Left lung (tissue), 10 donors: ENCODE measurements around the gene AKAP7. TPM values are rescaled to one million over a fixed set of nuclear protein-coding genes. Genes with fewer than 3 reads are reported as not detected.

Source experiments
- ATAC-seq: fragments of 200-7000 bp; cut with Tn5 transposase; one replicate; pipeline ENCODE4 v1.9.1; 2020; ENCODE audit warnings: moderate library complexity
- DNase-seq, 4 donors: peaks; one replicate each; pipeline ENCODE4 v3.0.0-alpha.2; 2013 to 2020
- H3K27ac ChIP-seq, 2 donors: fragments of 200-600 bp; sonication (generic) in 1 of 2; one replicate each; pipeline versions ENCODE4 v1.5.0 to v1.8.0; 2020 to 2021
- H3K27me3 ChIP-seq, 2 donors: fragments of 200-600 bp; sonication (generic) in 1 of 2; one replicate each; pipeline versions ENCODE4 v1.5.0 to v1.8.0; 2020 to 2021
- H3K36me3 ChIP-seq, 2 donors: fragments of 200-600 bp; sonication (generic) in 1 of 2; one replicate each; pipeline versions ENCODE4 v1.5.0 to v1.8.0; 2020 to 2021
- H3K4me1 ChIP-seq, 2 donors: fragments of 200-600 bp; one replicate each; pipeline ENCODE4 v1.8.0; 2021
- H3K4me3 ChIP-seq, 2 donors: fragments of 200-600 bp; sonication (generic) in 1 of 2; one replicate each; pipeline versions ENCODE4 v1.5.0 to v1.8.0; 2020 to 2021; ENCODE audit warnings: mild to moderate bottlenecking in 1 of 2
- H3K9me3 ChIP-seq, 2 donors: fragments of 200-600 bp; sonication (generic) in 1 of 2; one replicate each; pipeline versions ENCODE4 v1.5.0 to v1.8.0; 2020 to 2021
- intact Hi-C, 2 donors: fragments of 100-400 bp; cut with DNase I; formaldehyde crosslinking; loops; one replicate each; pipeline versions ENCODE4 v1.11.2 to v1.14.2; 2022
- polyA plus RNA-seq, 6 donors: library from polyadenylated mRNA; unstranded; fragments of 120-200 nt; gene quantifications; one replicate each; pipeline ENCODE4 v1.2.1, GENCODE V29; 2013; ENCODE audit not compliant: insufficient read length in 6 of 6
- total RNA-seq, 2 donors: library from RNA; stranded (reverse); fragmentation: NEBNext Ultra II Directional; extraction: Animal tissue kit (Norgen Biotek cat#: 25700); gene quantifications; one replicate each; pipeline ENCODE4 v1.2.1, GENCODE V29; 2021
- TF ChIP-seq, protein P1 (sequence below), 2 donors: fragments of 200-600 bp; sonication (generic) in 1 of 2; IDR thresholded peaks; one replicate each; pipeline versions ENCODE4 v1.5.0 to v1.8.0; 2021; ENCODE audit warnings: antibody characterized with exemption in 2 of 2
- donor health status: DM: no; HTN: yes; CAD: no.
- donor health status: DM: no; HTN: no; CAD: no.

The AKAP7 gene
- total and polyA plus RNA-seq, 8 donors, result 9.3 to 28.2 (median 21.2) TPM

DNA sequence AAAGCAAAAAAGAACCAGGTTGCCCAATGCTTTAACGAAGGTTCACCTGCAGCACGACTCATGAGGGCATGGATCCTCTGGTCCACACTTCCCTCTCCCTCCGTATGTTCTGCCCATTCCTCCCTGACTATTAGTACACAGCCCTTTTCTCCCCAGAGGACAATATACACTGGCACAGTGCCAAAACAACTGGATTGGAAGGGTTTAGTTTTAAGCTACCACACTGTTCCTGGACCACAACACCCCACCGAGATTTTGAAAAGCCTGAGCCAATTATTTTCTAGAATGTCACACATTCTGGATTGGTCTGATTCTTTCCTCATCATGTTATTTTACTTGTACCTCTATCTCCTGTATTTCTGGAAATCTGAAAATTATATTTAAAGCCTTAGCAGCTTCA is 2.9 kb upstream of the AKAP7 start:
- intact Hi-C loops, result no loop called here
- Histone ChIP-seq H3K27ac (no peak overlapping the region), H3K4me1 (peaks cover 0 to 17% of the 10 kb centered on the region in 2 donors), H3K36me3 (no peaks in the 10 kb centered on the region), H3K27me3 (no peaks in the 10 kb centered on the region), H3K9me3 (no peaks in the 10 kb centered on the region), H3K4me3 (no peak overlapping the region)
- TF ChIP-seq, protein P1, sequence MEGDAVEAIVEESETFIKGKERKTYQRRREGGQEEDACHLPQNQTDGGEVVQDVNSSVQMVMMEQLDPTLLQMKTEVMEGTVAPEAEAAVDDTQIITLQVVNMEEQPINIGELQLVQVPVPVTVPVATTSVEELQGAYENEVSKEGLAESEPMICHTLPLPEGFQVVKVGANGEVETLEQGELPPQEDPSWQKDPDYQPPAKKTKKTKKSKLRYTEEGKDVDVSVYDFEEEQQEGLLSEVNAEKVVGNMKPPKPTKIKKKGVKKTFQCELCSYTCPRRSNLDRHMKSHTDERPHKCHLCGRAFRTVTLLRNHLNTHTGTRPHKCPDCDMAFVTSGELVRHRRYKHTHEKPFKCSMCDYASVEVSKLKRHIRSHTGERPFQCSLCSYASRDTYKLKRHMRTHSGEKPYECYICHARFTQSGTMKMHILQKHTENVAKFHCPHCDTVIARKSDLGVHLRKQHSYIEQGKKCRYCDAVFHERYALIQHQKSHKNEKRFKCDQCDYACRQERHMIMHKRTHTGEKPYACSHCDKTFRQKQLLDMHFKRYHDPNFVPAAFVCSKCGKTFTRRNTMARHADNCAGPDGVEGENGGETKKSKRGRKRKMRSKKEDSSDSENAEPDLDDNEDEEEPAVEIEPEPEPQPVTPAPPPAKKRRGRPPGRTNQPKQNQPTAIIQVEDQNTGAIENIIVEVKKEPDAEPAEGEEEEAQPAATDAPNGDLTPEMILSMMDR (IDR thresholded peaks at IDR 0.05), result no peak
- ATAC-seq, result no peak
- no peak for DNase-seq

DNA sequence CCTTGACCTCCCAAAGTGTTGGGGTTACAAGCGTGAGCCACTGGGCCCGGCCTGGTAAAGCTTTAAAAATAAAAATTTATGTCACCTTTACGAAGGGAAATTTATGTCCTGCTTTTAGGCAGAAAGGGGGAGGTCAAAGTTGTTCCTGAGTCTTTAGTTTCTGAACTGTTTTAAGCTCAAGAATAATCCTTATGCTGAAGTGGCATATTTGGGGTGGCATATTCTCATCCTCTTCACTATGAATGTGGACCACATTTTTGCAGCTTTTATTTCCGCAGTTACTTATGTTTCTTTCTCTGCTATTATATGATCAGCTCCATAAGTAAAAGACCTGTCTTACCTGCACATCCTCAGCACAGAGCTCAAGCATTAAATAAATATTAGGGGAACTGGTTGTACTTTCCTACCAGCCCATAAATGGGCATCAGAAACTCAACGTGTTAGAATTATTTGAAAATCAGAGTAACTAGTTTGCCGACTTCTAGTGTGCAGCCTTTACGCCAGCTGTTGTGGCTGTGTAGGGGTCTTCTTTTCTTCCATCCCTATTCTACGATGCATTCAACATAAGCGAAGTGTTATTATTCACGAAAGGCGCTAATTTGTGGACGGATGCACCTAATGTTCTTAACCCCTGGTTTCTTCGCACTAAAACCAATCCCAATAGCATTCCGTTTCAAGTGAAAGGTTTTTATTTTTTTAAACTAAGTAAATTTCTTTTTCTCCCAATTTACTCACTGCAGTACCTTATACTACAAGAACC is 867 bp upstream of the AKAP7 start:
- peak overlapping the region; percentile 83 to 95 for H3K27ac ChIP-seq
- H3K4me1 ChIP-seq, result peaks cover 0 to 17% of the 10 kb centered on the region in 2 donors
- peak overlapping the region in 1 of 2 donors; percentile 77 for H3K4me3 ChIP-seq
- ATAC-seq, result no peak
- H3K9me3 ChIP-seq, result no peaks in the 10 kb centered on the region
- DNase-seq, result no peak
- no peaks in the 10 kb centered on the region for H3K27me3 ChIP-seq
- intact Hi-C loops, result no loop called here
- TF ChIP-seq, protein P1 (IDR thresholded peaks at IDR 0.05), result no peak
- no peaks in the 10 kb centered on the region for H3K36me3 ChIP-seq

DNA sequence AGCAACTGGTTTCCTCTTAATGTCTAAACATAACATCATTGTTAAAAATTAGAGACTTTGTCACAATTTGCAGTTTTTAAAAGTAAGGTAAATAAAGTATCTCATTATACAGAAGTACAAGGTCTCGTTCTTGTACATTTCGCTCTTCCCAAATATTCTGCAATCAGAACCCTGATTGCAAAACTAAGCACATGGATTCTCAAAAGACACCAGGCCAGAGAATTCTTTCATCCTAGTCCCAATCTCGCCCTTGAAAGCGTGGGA is 355 bp upstream of the AKAP7 start:
- Histone ChIP-seq H3K27ac (peak overlapping the region; percentile 83 to 95), H3K36me3 (no peaks in the 10 kb centered on the region), H3K9me3 (no peaks in the 10 kb centered on the region), H3K4me3 (peak overlapping the region; percentile 68 to 77), H3K4me1 (peaks cover 0 to 21% of the 10 kb centered on the region in 2 donors), H3K27me3 (no peaks in the 10 kb centered on the region)
- DNase-seq (no peak), ATAC-seq (no peak)
- TF ChIP-seq, protein P1 (IDR thresholded peaks at IDR 0.05), result no peak
- intact Hi-C loops, result no loop called here

DNA sequence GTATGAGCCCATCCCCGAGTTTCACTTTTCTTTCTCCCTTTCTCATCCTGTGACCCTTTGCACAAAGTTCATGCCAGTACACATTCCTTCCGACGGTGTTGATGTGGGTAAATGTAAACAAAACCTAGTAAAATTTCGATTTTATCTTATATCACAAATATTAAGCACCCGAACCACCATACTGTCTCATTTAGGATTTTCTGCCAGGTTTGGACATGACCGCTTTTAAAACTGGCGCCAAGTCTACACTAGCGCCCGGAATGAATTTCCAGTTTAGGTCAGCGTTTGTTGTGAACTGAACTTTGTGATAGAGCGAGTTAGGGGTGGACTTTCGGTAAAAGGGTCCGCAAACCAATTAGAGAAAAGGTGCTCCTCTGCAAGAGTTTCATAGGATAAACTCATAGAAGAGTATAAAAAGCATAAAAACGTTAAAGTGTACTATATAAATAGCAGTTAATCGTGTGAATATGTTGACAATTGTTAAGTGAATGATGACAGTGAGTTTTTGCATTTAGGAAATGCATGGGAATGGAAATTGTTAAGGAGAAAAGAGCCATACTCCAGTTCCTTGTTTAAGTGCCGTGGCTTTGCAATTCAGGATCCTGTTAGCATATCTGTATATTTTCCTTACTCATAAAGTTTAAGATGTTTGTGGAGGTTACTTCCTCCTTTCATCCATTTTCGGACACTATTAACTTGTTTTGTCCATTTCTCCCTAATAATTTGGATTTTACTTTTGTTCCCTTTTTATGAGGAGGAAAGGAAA is 937 bp downstream of the AKAP7 start:
- intact Hi-C loops, result no loop called here
- peak overlapping the region; percentile 68 to 77 for H3K4me3 ChIP-seq
- TF ChIP-seq, protein P1 (IDR thresholded peaks at IDR 0.05), result no peak
- no peaks in the 10 kb centered on the region for H3K36me3 ChIP-seq
- DNase-seq, result peak in 2 of 4 donors; percentile 64 to 68
- no peaks in the 10 kb centered on the region for H3K27me3 ChIP-seq
- H3K9me3 ChIP-seq, result no peaks in the 10 kb centered on the region
- H3K27ac ChIP-seq, result peak overlapping the region; percentile 83 to 95
- ATAC-seq, result peak; percentile 50
- peaks cover 0 to 23% of the 10 kb centered on the region in 2 donors for H3K4me1 ChIP-seq

DNA sequence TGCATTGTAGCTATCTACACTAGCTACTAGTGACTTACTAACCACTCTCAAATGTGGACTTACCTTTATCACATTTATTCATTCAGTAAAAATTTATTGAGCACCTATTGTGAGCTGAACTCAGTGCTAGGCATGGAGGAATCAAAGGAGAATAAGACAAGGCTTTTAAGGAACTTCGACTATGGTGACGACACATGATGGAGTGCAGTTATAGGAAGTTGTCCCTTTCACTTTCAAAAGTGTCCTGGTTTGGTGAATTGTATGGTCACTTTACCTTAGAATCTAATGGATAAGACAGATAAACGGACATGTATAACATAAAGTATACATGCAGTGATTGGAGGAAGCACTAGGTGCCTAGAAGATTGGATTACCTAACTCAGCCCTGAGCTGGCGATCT is 4.3 kb downstream of the AKAP7 start:
- Histone ChIP-seq H3K36me3 (no peaks in the 10 kb centered on the region), H3K27ac (no peak overlapping the region), H3K4me3 (no peak overlapping the region), H3K9me3 (no peaks in the 10 kb centered on the region), H3K4me1 (peaks cover 0 to 20% of the 10 kb centered on the region in 2 donors), H3K27me3 (no peaks in the 10 kb centered on the region)
- TF ChIP-seq, protein P1 (IDR thresholded peaks at IDR 0.05), result no peak
- intact Hi-C loops, result no loop called here
- DNase-seq, result no peak
- no peak for ATAC-seq
